K562 (cell line): Measurements from ENCODE around the gene RABL6. TPM values are rescaled to one million over a fixed set of nuclear protein-coding genes. Genes with fewer than 3 reads are reported as not detected.

Experiments
- CREB3L1 ChIP-seq: fragments of 450-650 bp; IDR thresholded peaks from 2 replicates; pipeline ENCODE4 v1.6.1; 2014; ENCODE audit warnings: low read depth, mild to moderate bottlenecking, moderate library complexity, borderline replicate concordance
- NCOA4 ChIP-seq: fragments of 450-650 bp; IDR thresholded peaks from 2 replicates; pipeline ENCODE4 v1.6.1; 2018; ENCODE audit warnings: mild to moderate bottlenecking; ENCODE audit not compliant: partially characterized antibody
- PPARD ChIP-seq: fragments of 250-450 bp; sonication (Bioruptor Pico); IDR thresholded peaks from 2 replicates; pipeline ENCODE4 v1.8.0; 2022; ENCODE audit warnings: inconsistent platforms, mild to moderate bottlenecking, moderate library complexity
- RBM22 ChIP-seq: fragments of 200-400 bp; formaldehyde crosslinking; IDR thresholded peaks from 2 replicates; pipeline ENCODE4 v1.6.1; 2018; ENCODE audit warnings: low read length, low read depth; ENCODE audit not compliant: poor library complexity, severe bottlenecking
- polyA plus RNA-seq, 8 experiments: library from polyadenylated mRNA; depleted of rRNA in 4 of 8; stranded (reverse) in 5 of 8; unstranded in 3 of 8; fragments of >200 nt; fragmentation: Nextera tagmentation in 2 of 8; fragmentation: Illumina TruSeq in 1 of 8; extraction: Ambion mirVana in 2 of 8; extraction: Trizol in 1 of 8; gene quantifications; 2 replicates each; pipeline versions ENCODE4 v1.2.1 to v1.2.3, GENCODE V29; 2011 to 2014; ENCODE audit warnings: inconsistent platforms in 1 of 8, missing spikeins in 1 of 8
- total RNA-seq, 7 experiments: library from RNA; depleted of rRNA in 6 of 7; stranded (reverse); fragments of >200 nt in 6 of 7; fragmentation: Illumina TruSeq in 2 of 7; extraction: Trizol in 2 of 7; gene quantifications; 2 replicates each; pipeline versions ENCODE4 v1.2.1 to v1.2.3, GENCODE V29; 2011 to 2021; ENCODE audit warnings: low replicate concordance in 1 of 7
- TF ChIP-seq, protein P1 (sequence below): fragments of 450-650 bp; IDR thresholded peaks from 2 replicates; pipeline ENCODE4 v1.6.1; 2016

Gene RABL6
- total and polyA plus RNA-seq, 9 of the 15 experiments (the other 6 are each of a cell fraction or from before 2014, with no cell fraction given), result 5.6 to 181 (median 84.5) TPM

DNA sequence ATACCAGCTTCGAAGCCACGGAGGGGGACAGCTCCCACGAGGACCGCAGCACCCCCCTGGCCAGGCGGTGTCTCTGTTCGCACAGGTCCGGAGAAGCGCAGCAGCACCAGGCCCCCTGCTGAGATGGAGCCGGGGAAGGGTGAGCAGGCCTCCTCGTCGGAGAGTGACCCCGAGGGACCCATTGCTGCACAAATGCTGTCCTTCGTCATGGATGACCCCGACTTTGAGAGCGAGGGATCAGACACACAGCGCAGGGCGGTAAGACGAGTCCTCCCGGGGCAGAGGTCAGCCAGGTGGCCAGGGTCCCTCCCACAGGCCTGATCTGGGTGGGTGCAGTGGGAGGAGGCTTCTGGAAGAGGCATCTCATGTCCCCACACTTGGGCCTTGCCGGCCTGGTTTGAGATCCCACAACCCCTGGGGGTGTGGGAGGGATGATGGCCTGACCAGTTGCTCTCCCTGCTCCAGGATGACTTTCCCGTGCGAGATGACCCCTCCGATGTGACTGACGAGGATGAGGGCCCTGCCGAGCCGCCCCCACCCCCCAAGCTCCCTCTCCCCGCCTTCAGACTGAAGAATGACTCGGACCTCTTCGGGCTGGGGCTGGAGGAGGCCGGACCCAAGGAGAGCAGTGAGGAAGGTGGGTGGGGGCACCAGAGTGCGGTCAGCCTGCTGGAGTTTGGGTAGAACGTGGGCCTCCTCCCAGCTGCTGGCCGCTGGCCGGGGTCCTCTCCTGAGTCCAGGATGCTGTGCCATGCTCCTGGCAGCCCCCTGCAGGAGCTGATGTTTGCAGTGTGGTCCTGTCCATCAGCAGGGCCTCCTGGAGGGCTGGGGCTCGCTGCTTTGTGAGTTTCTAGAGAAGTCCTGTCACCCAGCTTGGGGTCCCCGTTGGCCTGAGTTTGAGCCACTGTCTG is 31.7 kb downstream of the RABL6 start (continued):
- TF ChIP-seq CREB3L1 (no peak), NCOA4 (no peak), PPARD (CRISPR knock-in tag) (no peak), RBM22 (peak; percentile 55)
- TF ChIP-seq, protein P1, sequence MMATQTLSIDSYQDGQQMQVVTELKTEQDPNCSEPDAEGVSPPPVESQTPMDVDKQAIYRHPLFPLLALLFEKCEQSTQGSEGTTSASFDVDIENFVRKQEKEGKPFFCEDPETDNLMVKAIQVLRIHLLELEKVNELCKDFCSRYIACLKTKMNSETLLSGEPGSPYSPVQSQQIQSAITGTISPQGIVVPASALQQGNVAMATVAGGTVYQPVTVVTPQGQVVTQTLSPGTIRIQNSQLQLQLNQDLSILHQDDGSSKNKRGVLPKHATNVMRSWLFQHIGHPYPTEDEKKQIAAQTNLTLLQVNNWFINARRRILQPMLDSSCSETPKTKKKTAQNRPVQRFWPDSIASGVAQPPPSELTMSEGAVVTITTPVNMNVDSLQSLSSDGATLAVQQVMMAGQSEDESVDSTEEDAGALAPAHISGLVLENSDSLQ, result peak; percentile 30
